Glutamatergic neuron (in vitro differentiated cells): ENCODE measurements around the gene ASPSCR1. TPM values are rescaled to one million over a fixed set of nuclear protein-coding genes. Genes with fewer than 3 reads are reported as not detected.
A peak's percentile ranks its signal among the peaks of the same experiment; 100 is the strongest.

Experiments
- DNase-seq: peaks from one replicate; pipeline ENCODE4 v3.0.0; 2022
- H3K27ac Mint-ChIP-seq: one replicate; pipeline ENCODE4 v1.8.0; 2020; ENCODE audit warnings: mild to moderate bottlenecking, mixed read lengths, inconsistent platforms; ENCODE audit not compliant: unreplicated experiment
- H3K27me3 Mint-ChIP-seq: one replicate; pipeline ENCODE4 v1.8.0; 2020; ENCODE audit warnings: mild to moderate bottlenecking, moderate library complexity, mixed read lengths, inconsistent platforms; ENCODE audit not compliant: unreplicated experiment
- H3K36me3 Mint-ChIP-seq: one replicate; pipeline ENCODE4 v1.8.0; 2020; ENCODE audit warnings: mild to moderate bottlenecking, mixed read lengths, inconsistent platforms; ENCODE audit not compliant: unreplicated experiment
- H3K4me1 Mint-ChIP-seq: one replicate; pipeline ENCODE4 v1.8.0; 2020; ENCODE audit warnings: mild to moderate bottlenecking, low read depth, mixed read lengths, inconsistent platforms; ENCODE audit not compliant: unreplicated experiment
- H3K4me3 Mint-ChIP-seq: one replicate; pipeline ENCODE4 v1.8.0; 2020; ENCODE audit warnings: mild to moderate bottlenecking, mixed read lengths, inconsistent platforms; ENCODE audit not compliant: unreplicated experiment
- H3K9me3 Mint-ChIP-seq: one replicate; pipeline ENCODE4 v1.8.0; 2020; ENCODE audit warnings: mild to moderate bottlenecking, moderate library complexity, mixed read lengths, inconsistent platforms; ENCODE audit not compliant: unreplicated experiment
- long read RNA-seq: library from polyadenylated mRNA; unstranded; transcript quantifications from one replicate; pipeline ENCODE4 v2.0.0, GENCODE V29; 2020; ENCODE audit not compliant: unreplicated experiment
- total RNA-seq: library from RNA; stranded (reverse); fragmentation: NEBNext Ultra II Directional; extraction: Animal tissue kit (Norgen Biotek cat#: 25700); gene quantifications from one replicate; pipeline ENCODE4 v1.2.1, GENCODE V29; 2021; ENCODE audit not compliant: unreplicated experiment
- TF ChIP-seq, protein P1 (sequence below): fragments of 200-600 bp; sonication (generic); IDR thresholded peaks from one replicate; pipeline ENCODE4 v1.5.0; 2021; ENCODE audit not compliant: partially characterized antibody, unreplicated experiment

Gene ASPSCR1, protein sequence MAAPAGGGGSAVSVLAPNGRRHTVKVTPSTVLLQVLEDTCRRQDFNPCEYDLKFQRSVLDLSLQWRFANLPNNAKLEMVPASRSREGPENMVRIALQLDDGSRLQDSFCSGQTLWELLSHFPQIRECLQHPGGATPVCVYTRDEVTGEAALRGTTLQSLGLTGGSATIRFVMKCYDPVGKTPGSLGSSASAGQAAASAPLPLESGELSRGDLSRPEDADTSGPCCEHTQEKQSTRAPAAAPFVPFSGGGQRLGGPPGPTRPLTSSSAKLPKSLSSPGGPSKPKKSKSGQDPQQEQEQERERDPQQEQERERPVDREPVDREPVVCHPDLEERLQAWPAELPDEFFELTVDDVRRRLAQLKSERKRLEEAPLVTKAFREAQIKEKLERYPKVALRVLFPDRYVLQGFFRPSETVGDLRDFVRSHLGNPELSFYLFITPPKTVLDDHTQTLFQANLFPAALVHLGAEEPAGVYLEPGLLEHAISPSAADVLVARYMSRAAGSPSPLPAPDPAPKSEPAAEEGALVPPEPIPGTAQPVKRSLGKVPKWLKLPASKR
- total RNA-seq, result 51.7 TPM
- long read RNA-seq, transcript ASPSCR1-202 (16 exons, 1,843 nt), result major isoform, 19 of 42 reads
- long read RNA-seq, partial matches to known transcripts, result 4 of 42 reads
- long read RNA-seq, other reads (novel, unspliced or antisense), result 17 of 42 reads

DNA sequence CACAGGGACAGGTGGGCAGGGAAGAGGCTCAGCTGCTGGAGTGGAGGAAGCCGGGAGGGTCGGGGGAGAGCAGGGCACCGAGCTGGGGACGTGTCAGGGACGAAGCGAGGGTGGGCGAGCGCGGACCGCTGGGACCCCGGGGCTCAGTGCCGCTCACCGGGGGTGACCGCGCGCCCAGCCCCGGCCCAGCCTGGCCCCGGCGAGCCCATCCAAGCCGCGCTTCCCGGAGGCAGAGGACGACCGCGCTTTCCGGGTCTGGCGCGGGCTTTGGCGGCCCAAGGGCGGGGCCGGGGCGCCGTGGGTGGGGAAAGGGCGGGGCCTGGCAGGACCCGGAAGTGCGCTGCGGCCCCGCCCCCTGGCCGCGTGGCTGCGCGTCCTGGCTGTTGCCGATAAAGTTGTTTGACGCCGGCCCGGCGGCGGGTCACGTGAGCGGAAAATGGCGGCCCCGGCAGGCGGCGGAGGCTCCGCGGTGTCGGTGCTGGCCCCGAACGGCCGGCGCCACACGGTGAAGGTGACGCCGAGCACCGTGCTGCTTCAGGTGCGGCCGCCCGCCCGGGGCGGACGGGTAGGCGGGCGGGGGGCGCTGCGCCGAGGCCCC, at the start of gene ASPSCR1:
ASPSCR1 (plus strand) TSS at position 419 of the 598 bp plus-strand sequence; CDS start at position 437, 18 bp downstream.
- Mint-ChIP-seq H3K4me3 (peak within 1 kb of the TSS; percentile 93), H3K36me3 (peaks cover 5% of the 10 kb centered on the region), H3K9me3 (peaks cover 13% of the 10 kb centered on the region), H3K4me1 (peaks cover 20% of the 10 kb centered on the region), H3K27me3 (peaks cover 10% of the 10 kb centered on the region), H3K27ac (peak within 1 kb of the TSS; percentile 90)
- peak; percentile 94 for DNase-seq
- TF ChIP-seq, protein P1, sequence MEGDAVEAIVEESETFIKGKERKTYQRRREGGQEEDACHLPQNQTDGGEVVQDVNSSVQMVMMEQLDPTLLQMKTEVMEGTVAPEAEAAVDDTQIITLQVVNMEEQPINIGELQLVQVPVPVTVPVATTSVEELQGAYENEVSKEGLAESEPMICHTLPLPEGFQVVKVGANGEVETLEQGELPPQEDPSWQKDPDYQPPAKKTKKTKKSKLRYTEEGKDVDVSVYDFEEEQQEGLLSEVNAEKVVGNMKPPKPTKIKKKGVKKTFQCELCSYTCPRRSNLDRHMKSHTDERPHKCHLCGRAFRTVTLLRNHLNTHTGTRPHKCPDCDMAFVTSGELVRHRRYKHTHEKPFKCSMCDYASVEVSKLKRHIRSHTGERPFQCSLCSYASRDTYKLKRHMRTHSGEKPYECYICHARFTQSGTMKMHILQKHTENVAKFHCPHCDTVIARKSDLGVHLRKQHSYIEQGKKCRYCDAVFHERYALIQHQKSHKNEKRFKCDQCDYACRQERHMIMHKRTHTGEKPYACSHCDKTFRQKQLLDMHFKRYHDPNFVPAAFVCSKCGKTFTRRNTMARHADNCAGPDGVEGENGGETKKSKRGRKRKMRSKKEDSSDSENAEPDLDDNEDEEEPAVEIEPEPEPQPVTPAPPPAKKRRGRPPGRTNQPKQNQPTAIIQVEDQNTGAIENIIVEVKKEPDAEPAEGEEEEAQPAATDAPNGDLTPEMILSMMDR, result no peak

DNA sequence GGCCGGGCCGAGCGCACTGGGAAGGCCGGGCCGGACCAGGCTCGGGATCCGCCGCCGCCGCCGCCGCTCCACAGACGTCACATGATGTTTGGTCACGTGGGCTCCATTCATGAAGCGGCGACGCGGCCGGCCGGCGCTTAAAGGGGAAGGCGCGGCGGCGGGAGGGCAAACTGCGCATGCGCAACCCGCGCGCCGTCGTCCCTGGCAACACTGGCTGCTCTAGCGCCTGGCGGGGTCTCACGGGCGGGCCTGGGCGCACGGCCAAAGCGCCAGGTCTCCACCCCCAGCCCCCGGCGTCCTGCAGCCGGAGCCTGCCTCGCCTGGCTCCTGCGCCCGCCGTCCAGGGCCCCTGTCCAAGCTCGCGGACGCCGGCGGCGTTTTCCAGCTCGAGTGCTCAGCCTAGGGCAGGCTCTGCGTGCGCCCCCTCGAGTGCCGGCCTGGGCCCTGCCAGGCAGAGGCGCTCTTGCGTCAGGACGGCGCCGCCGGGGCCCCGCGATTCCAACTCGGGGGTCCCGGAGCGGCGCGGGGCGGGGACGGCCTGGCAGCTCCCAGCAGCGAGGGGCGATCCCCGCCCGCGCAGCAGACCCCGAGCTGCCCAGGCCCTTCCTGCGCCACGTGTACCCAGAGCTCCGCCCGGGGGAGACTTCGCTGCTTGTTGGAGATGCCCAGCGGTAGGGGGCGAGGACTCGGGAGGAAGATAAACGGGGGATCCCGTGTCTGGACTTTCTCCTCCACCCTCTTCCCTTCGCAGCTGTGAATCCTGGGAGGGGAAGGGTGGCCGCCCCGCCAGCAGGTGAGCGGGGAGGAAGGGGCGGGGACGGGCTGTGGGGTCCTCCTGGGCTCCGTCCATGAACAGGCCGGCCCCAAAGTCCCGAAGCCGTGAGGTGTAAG, 49.5 kb upstream of the ASPSCR1 start, which contains the start of gene MAFG:
MAFG (minus strand) TSS at position 83 of the 891 bp plus-strand sequence. CDS start 4,550 bp downstream, outside the sequence.
- DNase-seq, result peak; percentile 91
- TF ChIP-seq, protein P1, result peak; percentile 20
- peak within 1 kb of the TSS; percentile 72 for H3K27ac Mint-ChIP-seq
- H3K27me3 Mint-ChIP-seq, result peaks cover 6% of the 10 kb centered on the region
- peak within 1 kb of the TSS; percentile 90 for H3K4me3 Mint-ChIP-seq
- H3K9me3 Mint-ChIP-seq, result peaks cover 8% of the 10 kb centered on the region
- peaks cover 26% of the 10 kb centered on the region for H3K4me1 Mint-ChIP-seq
- H3K36me3 Mint-ChIP-seq, result no peaks in the 10 kb centered on the region

DNA sequence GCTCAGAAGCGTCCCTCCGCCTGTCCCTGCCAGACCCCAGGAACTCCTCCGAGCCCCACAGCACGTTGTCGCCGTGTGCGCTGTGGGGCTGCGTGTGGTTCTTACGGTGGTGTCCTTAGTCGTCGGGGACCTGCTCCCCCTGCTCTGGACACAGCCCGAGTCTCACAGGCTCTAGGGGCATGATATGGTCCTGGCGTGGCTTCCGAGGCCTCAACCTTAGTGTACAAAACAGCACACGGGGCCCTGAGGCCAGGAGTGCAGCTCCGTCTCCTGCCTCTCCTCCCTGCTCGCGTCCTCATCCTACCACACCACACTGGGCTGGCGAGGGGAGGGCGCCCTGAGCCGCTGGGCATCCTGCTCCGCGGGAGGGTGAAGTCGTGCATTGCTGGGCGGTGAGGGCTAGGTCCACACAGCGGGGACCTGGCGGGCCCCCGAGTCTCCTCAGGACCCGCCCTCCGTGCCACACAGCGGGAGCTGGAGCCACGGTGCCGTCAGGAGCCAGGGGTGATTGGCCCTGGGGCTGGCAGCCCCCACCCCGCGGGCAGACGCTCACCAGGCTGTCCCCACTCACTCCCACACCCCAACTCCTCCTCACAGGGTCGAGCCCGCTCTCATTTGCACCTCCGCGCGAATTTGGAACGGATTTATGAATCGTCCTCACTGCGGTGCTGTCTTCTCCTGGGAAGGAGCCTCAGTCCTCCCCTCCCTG, 48.7 kb upstream of the ASPSCR1 start:
- Mint-ChIP-seq H3K36me3 (no peaks in the 10 kb centered on the region), H3K9me3 (peaks cover 8% of the 10 kb centered on the region), H3K4me3 (peak overlapping the region; percentile 21), H3K27ac (no peak overlapping the region), H3K27me3 (peaks cover 11% of the 10 kb centered on the region), H3K4me1 (peaks cover 22% of the 10 kb centered on the region)
- TF ChIP-seq, protein P1, result no peak
- DNase-seq, result no peak
